H9 (cell line): Measurements from ENCODE around the gene CHST1. TPM values are rescaled to one million over a fixed set of nuclear protein-coding genes. Genes with fewer than 3 reads are reported as not detected.

Experiments
- DNase-seq: peaks from one replicate; pipeline ENCODE4 v3.0.0-alpha.2; 2017
- H2AFZ ChIP-seq: one replicate; pipeline ENCODE4 v1.6.1; 2013; ENCODE audit warnings: mild to moderate bottlenecking, low read length, control low read depth, moderate library complexity
- H2AK5ac ChIP-seq: 2 replicates; pipeline ENCODE4 v1.6.1; 2013; ENCODE audit warnings: low read length, control low read depth, mixed read lengths; ENCODE audit not compliant: insufficient read length
- H2BK120ac ChIP-seq: one replicate; pipeline ENCODE4 v1.6.1; 2013; ENCODE audit warnings: low read depth, mild to moderate bottlenecking, low read length, control low read depth, inconsistent platforms; ENCODE audit not compliant: poor library complexity, severe bottlenecking
- H2BK12ac ChIP-seq: 2 replicates; pipeline ENCODE4 v1.6.1; 2013; ENCODE audit warnings: low read length, control low read depth, mixed read lengths, low read depth; ENCODE audit not compliant: insufficient read length
- H2BK15ac ChIP-seq: 2 replicates; pipeline ENCODE4 v1.6.1; 2013; ENCODE audit warnings: low read depth, low read length, control low read depth
- H2BK20ac ChIP-seq: one replicate; pipeline ENCODE4 v1.6.1; 2013; ENCODE audit warnings: low read depth, mild to moderate bottlenecking, low read length, control low read depth, inconsistent platforms; ENCODE audit not compliant: poor library complexity, severe bottlenecking
- H2BK5ac ChIP-seq: 2 replicates; pipeline ENCODE4 v1.6.1; 2013; ENCODE audit warnings: low read length, control low read depth, mixed read lengths; ENCODE audit not compliant: insufficient read length
- H3K14ac ChIP-seq: 2 replicates; pipeline ENCODE4 v1.6.1; 2013; ENCODE audit warnings: low read length, control low read depth; ENCODE audit not compliant: insufficient read depth
- H3K18ac ChIP-seq: 2 replicates; pipeline ENCODE4 v1.6.1; 2013; ENCODE audit warnings: low read depth, mild to moderate bottlenecking, mixed read lengths, low read length, control low read depth; ENCODE audit not compliant: insufficient read length
- H3K23ac ChIP-seq: 2 replicates; pipeline ENCODE4 v1.6.1; 2013; ENCODE audit warnings: low read length, control low read depth, mixed read lengths, low read depth; ENCODE audit not compliant: insufficient read length
- H3K23me2 ChIP-seq: 2 replicates; pipeline ENCODE4 v1.6.1; 2013; ENCODE audit warnings: low read depth, mild to moderate bottlenecking, mixed read lengths, low read length, control low read depth; ENCODE audit not compliant: insufficient read length, poor library complexity, severe bottlenecking
- H3K27ac ChIP-seq: 2 replicates; pipeline ENCODE4 v1.5.1; 2013; ENCODE audit warnings: low read length, control low read depth, mixed read lengths, low read depth; ENCODE audit not compliant: insufficient read length
- H3K27me3 ChIP-seq: 2 replicates; pipeline ENCODE4 v1.6.1; 2013; ENCODE audit warnings: low read length, control low read depth, inconsistent platforms; ENCODE audit not compliant: insufficient read depth
- H3K4ac ChIP-seq: 2 replicates; pipeline ENCODE4 v1.6.1; 2013; ENCODE audit warnings: low read depth, mild to moderate bottlenecking, control low read depth, inconsistent platforms, low read length, moderate library complexity
- H3K4me1 ChIP-seq: 2 replicates; pipeline ENCODE4 v1.6.1; 2013; ENCODE audit warnings: low read length, control low read depth, inconsistent platforms; ENCODE audit not compliant: insufficient read depth
- H3K4me2 ChIP-seq: 2 replicates; pipeline ENCODE4 v1.6.1; 2013; ENCODE audit warnings: low read length, control low read depth, mixed read lengths; ENCODE audit not compliant: insufficient read length, insufficient read depth
- H3K56ac ChIP-seq: 2 replicates; pipeline ENCODE4 v1.6.1; 2013; ENCODE audit warnings: low read depth, mild to moderate bottlenecking, mixed read lengths, low read length, control low read depth; ENCODE audit not compliant: insufficient read length
- H3K79me1 ChIP-seq: 2 replicates; pipeline ENCODE4 v1.6.1; 2013; ENCODE audit warnings: low read depth, mild to moderate bottlenecking, moderate library complexity, low read length, control low read depth, inconsistent platforms; ENCODE audit not compliant: insufficient read depth, poor library complexity, severe bottlenecking
- H3K79me2 ChIP-seq: 2 replicates; pipeline ENCODE4 v1.6.1; 2013; ENCODE audit warnings: low read length, control low read depth, inconsistent platforms; ENCODE audit not compliant: insufficient read depth
- H3K9ac ChIP-seq: 2 replicates; pipeline ENCODE4 v1.6.1; 2013; ENCODE audit warnings: low read length, control low read depth, mixed read lengths; ENCODE audit not compliant: insufficient read length; ENCODE audit errors: extremely low read depth
- H3K9me3 ChIP-seq: one replicate; pipeline ENCODE4 v1.6.1; 2013; ENCODE audit warnings: low read depth, low read length, inconsistent platforms; ENCODE audit not compliant: control insufficient read depth
- H3T11ph ChIP-seq: one replicate; pipeline ENCODE4 v1.6.1; 2013; ENCODE audit warnings: mild to moderate bottlenecking, low read length, control low read depth, inconsistent platforms
- H4K20me1 ChIP-seq: one replicate; pipeline ENCODE4 v1.6.1; 2013; ENCODE audit not compliant: control insufficient read depth, insufficient read length, insufficient read depth
- H4K5ac ChIP-seq: 2 replicates; pipeline ENCODE4 v1.6.1; 2013; ENCODE audit warnings: low read depth, mild to moderate bottlenecking, mixed read lengths, low read length, control low read depth; ENCODE audit not compliant: insufficient read length
- H4K8ac ChIP-seq: replicated peaks from 2 replicates; pipeline ENCODE4 v1.6.1; 2013; ENCODE audit warnings: low read length, control low read depth, mixed read lengths, low read depth; ENCODE audit not compliant: insufficient read length
- H4K91ac ChIP-seq: 2 replicates; pipeline ENCODE4 v1.6.1; 2013; ENCODE audit warnings: low read depth, mild to moderate bottlenecking, moderate library complexity, mixed read lengths, low read length, control low read depth; ENCODE audit not compliant: insufficient read length
- H3K27ac Mint-ChIP-seq, 3 experiments: 2 replicates in 2 of 3; 3 replicates in 1 of 3; pipeline ENCODE4 v1.8.0; 2020 to 2021; ENCODE audit warnings: mixed read lengths in 3 of 3, mild to moderate bottlenecking in 1 of 3, moderate library complexity in 1 of 3
- H3K27me3 Mint-ChIP-seq: 2 replicates; pipeline ENCODE4 v1.8.0; 2021; ENCODE audit warnings: low read depth, mild to moderate bottlenecking, moderate library complexity, mixed read lengths
- H3K36me3 Mint-ChIP-seq, 3 experiments: 2 replicates in 2 of 3; 3 replicates in 1 of 3; pipeline ENCODE4 v1.8.0; 2020 to 2021; ENCODE audit warnings: low read depth in 3 of 3, mixed read lengths in 3 of 3; ENCODE audit not compliant: insufficient read depth in 1 of 3
- H3K4me1 Mint-ChIP-seq, 2 experiments: 2 replicates each; pipeline ENCODE4 v1.8.0; 2020; ENCODE audit warnings: mixed read lengths in 2 of 2
- H3K4me3 Mint-ChIP-seq, 2 experiments: 2 replicates in 1 of 2; 3 replicates in 1 of 2; pipeline ENCODE4 v1.8.0; 2020 to 2021; ENCODE audit warnings: mild to moderate bottlenecking in 2 of 2, mixed read lengths in 2 of 2, moderate library complexity in 1 of 2
- H3K9me3 Mint-ChIP-seq, 2 experiments: 2 replicates in 1 of 2; 3 replicates in 1 of 2; pipeline ENCODE4 v1.8.0; 2020; ENCODE audit warnings: mild to moderate bottlenecking in 2 of 2, mixed read lengths in 2 of 2, moderate library complexity in 1 of 2
- WGBS: extraction: QIAGEN DNeasy Blood & Tissue Kit; methylation state at CpG from one replicate; pipeline ENCODE4 v1.1.7; 2013; ENCODE audit warnings: missing lambda C conversion rate, low lambda C conversion rate, mixed read lengths; ENCODE audit not compliant: insufficient read length; ENCODE audit errors: extremely low coverage; 5-methylcytosine and 5-hydroxymethylcytosine counted together
- total RNA-seq: library from RNA; stranded (reverse); gene quantifications from 2 replicates; pipeline ENCODE4 v1.2.1, GENCODE V29; 2021
- TF ChIP-seq, protein P1 (sequence below): fragments of 200-600 bp; sonication (generic); conservative IDR thresholded peaks from 3 replicates; pipeline ENCODE4 v1.8.0; 2021; ENCODE audit warnings: antibody characterized with exemption, mild to moderate bottlenecking

The CHST1 gene
- total RNA-seq, 1 experiment from 2014 or later = 0.57 TPM

DNA sequence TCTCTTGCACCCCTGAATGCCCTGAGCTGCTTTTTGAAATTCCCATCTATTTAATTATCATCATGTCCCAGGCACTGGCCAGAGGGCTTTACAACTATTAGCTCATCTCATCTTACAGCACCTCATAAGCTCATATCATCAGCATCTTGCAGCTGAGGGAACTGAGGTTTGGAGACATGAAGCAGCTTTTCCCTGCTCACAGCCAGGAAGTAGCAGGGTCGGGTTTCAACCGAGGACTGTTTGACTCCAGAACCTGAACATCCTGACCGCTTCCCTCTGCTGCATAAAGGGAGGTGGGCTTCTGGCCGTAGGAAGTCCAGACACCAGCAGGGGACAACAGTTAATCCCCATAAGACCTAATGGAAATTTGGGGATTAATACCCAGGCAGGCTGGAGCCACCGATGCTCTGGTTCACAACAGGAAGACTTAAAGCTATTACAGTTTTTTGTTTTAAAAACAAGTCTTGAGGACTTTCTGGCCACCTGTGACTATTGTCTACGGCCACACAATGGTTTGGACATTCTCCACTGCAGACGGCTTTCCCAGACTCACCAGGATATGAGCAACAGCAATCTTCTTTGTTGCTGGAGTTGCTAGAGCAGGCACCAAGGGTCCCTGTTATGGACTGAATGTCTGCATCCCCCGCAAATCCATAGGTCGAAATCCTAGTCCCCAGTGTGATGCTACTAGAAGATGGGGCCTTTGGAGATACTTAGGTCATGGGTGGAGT is 47.4 kb downstream of the CHST1 start:
- no peaks in the 10 kb centered on the region for H3K79me1 ChIP-seq
- H2AK5ac ChIP-seq = no peak overlapping the region

More for the DNA sequence above, 47.4 kb downstream of the CHST1 start:
- Histone ChIP-seq H2AFZ (no peak overlapping the region), H3K4me2 (no peak overlapping the region), H3T11ph (no peak overlapping the region), H3K23ac (no peak overlapping the region), H3K4me1 (no peaks in the 10 kb centered on the region), H3K14ac (no peak overlapping the region), H2BK20ac (no peak overlapping the region), H4K20me1 (no peaks in the 10 kb centered on the region), H2BK15ac (no peak overlapping the region), H2BK5ac (no peak overlapping the region), H2BK120ac (no peak overlapping the region), H3K9me3 (no peaks in the 10 kb centered on the region), H3K56ac (no peak overlapping the region), H3K4ac (no peak overlapping the region), H4K8ac (no peak overlapping the region), H4K5ac (no peak overlapping the region), H3K79me2 (no peaks in the 10 kb centered on the region), H3K27me3 (no peaks in the 10 kb centered on the region), H3K18ac (no peak overlapping the region), H4K91ac (no peak overlapping the region), H3K9ac (no peak overlapping the region), H3K27ac (no peak overlapping the region), H3K23me2 (no peaks in the 10 kb centered on the region), H2BK12ac (no peak overlapping the region)
- Mint-ChIP-seq H3K36me3 (peaks cover 0 to 2% (median 2%) of the 10 kb centered on the region in 3 experiments; a peak in 2 of 7 replicates), H3K4me1 (peaks cover 12 to 15% of the 10 kb centered on the region in 2 experiments), H3K4me3 (no peak overlapping the region), H3K9me3 (peaks cover 2 to 9% of the 10 kb centered on the region in 2 experiments; a peak in 3 of 5 replicates), H3K27me3 (peaks cover 2% of the 10 kb centered on the region), H3K27ac (peak overlapping the region in 2 of 3 experiments; percentile 33 to 64; a peak in 2 of 7 replicates)
- WGBS = no CpG with 5 or more reads among the region's 9 CpGs
- no peak for DNase-seq
- TF ChIP-seq, protein P1, sequence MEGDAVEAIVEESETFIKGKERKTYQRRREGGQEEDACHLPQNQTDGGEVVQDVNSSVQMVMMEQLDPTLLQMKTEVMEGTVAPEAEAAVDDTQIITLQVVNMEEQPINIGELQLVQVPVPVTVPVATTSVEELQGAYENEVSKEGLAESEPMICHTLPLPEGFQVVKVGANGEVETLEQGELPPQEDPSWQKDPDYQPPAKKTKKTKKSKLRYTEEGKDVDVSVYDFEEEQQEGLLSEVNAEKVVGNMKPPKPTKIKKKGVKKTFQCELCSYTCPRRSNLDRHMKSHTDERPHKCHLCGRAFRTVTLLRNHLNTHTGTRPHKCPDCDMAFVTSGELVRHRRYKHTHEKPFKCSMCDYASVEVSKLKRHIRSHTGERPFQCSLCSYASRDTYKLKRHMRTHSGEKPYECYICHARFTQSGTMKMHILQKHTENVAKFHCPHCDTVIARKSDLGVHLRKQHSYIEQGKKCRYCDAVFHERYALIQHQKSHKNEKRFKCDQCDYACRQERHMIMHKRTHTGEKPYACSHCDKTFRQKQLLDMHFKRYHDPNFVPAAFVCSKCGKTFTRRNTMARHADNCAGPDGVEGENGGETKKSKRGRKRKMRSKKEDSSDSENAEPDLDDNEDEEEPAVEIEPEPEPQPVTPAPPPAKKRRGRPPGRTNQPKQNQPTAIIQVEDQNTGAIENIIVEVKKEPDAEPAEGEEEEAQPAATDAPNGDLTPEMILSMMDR = no peak
